NCI-H1417 (cell line): ENCODE results near the gene NKAIN1.
"Not testable (repeated sequence)": the region's sequence is repeated elsewhere in the genome, so short reads cannot be mapped to it uniquely, and the experiment has no call there.

Experiments
- DNase-seq, 3 experiments: peaks; one replicate each; lab custom pipeline; 2025; lab: John Stamatoyannopoulos, UW

The NKAIN1 gene

GRCh38 chr1:31154000-31154631 is 85.6 kb downstream of the NKAIN1 start:
- DNase-seq, result no peak

- DNase-seq, result no peak
Observed at GRCh38 chr1:31153423-31153822, 86.3 kb downstream of the NKAIN1 start.

- DNase-seq, result peak in 1 of 3 experiments; percentile 5
Observed at GRCh38 chr1:31152181-31152795, 87.4 kb downstream of the NKAIN1 start.

GRCh38 chr1:31151402-31151801 is 88.3 kb downstream of the NKAIN1 start:
- DNase-seq, result no peak

- no peak for DNase-seq
Observed at GRCh38 chr1:31148409-31148808, 91.3 kb downstream of the NKAIN1 start.

GRCh38 chr1:31145648-31146047 is 94.0 kb downstream of the NKAIN1 start:
- peak in 1 of 3 experiments; percentile 10 for DNase-seq

GRCh38 chr1:31144442-31144841 is 95.2 kb downstream of the NKAIN1 start:
- DNase-seq, result no peak

GRCh38 chr1:31143455-31143854 is 96.2 kb downstream of the NKAIN1 start:
- no peak for DNase-seq

GRCh38 chr1:31142406-31142805 is 97.3 kb downstream of the NKAIN1 start:
- DNase-seq, result no peak

GRCh38 chr1:31140299-31140698 is 99.4 kb downstream of the NKAIN1 start:
- no peak for DNase-seq

GRCh38 chr1:31138797-31139521 is 100.7 kb downstream of the NKAIN1 start:
- DNase-seq, result not testable (repeated sequence)

- not testable (repeated sequence) for DNase-seq
Observed at GRCh38 chr1:31137873-31138272, 101.8 kb downstream of the NKAIN1 start.

GRCh38 chr1:31135973-31136600 is 103.6 kb downstream of the NKAIN1 start:
- no peak for DNase-seq

GRCh38 chr1:31133368-31133767 is 106.3 kb downstream of the NKAIN1 start:
- DNase-seq, result no peak
